B cell (primary cell): ENCODE data around the gene HP1BP3. TPM values are rescaled to one million over a fixed set of nuclear protein-coding genes. Genes with fewer than 3 reads are reported as not detected.
A peak's percentile ranks its signal among the peaks of the same experiment; 100 is the strongest.

Source experiments
- ATAC-seq: fragments of 200-7000 bp; cut with Tn5 transposase; one replicate; pipeline ENCODE4 v1.10.0; 2021; ENCODE audit warnings: low read depth, mild to moderate bottlenecking, moderate number of reproducible peaks, moderate library complexity
- CTCF ChIA-PET: fragments of 350-600 bp; sonication (Branson Sonifier 250); formaldehyde crosslinking; loops from one replicate; lab custom pipeline; 2021; ENCODE audit warnings: antibody characterized with exemption, inconsistent platforms; lab: Charles Lee
- POLR2A ChIA-PET: fragments of 350-600 bp; sonication (Branson Sonifier 250); formaldehyde crosslinking; loops from one replicate; lab custom pipeline; 2021; ENCODE audit warnings: antibody characterized with exemption; lab: Charles Lee
- DNase-seq: peaks from one replicate; pipeline ENCODE4 v3.0.0; 2013
- H2AFZ ChIP-seq: 2 replicates; pipeline ENCODE4 v1.6.1; 2012; ENCODE audit warnings: mild to moderate bottlenecking, low read depth, low read length; ENCODE audit not compliant: insufficient read depth, poor library complexity, severe bottlenecking
- H3K27ac ChIP-seq, 2 donors: 1 replicate in 1 of 2; 2 replicates in 1 of 2; pipeline ENCODE4 v1.5.1; 2012 to 2013; ENCODE audit warnings: low read length in 2 of 2, mild to moderate bottlenecking in 2 of 2, moderate library complexity in 1 of 2
- H3K27me3 ChIP-seq, 4 experiments: fragments of 200-600 bp in 1 of 4; sonication (generic) in 1 of 4; replicated peaks in 1 of 4; 1 replicate in 2 of 4; 2 replicates in 2 of 4; pipeline versions ENCODE4 v1.6.1 to v1.7.0; 2013 to 2016; ENCODE audit warnings: low read length in 3 of 4, mild to moderate bottlenecking in 2 of 4, mixed read lengths in 1 of 4, moderate library complexity in 1 of 4; ENCODE audit not compliant: insufficient read depth in 4 of 4, control insufficient read depth in 3 of 4; ENCODE audit errors: control extremely low read depth in 1 of 4
- H3K36me3 ChIP-seq, 2 experiments: replicated peaks in 1 of 2; 1 replicate in 1 of 2; 2 replicates in 1 of 2; pipeline versions ENCODE4 v1.6.1 to v1.7.1; 2013; ENCODE audit warnings: low read length in 1 of 2; ENCODE audit not compliant: insufficient read depth in 2 of 2, control insufficient read depth in 1 of 2; ENCODE audit errors: control extremely low read depth in 1 of 2, extremely low read depth in 1 of 2
- H3K4me1 ChIP-seq, 2 donors: fragments of 200-600 bp in 1 of 2; sonication (generic) in 1 of 2; 1 replicate in 1 of 2; 2 replicates in 1 of 2; pipeline versions ENCODE4 v1.5.1 to v1.6.1; 2013 to 2017; ENCODE audit warnings: low read length in 2 of 2; ENCODE audit not compliant: control insufficient read depth in 2 of 2, insufficient read depth in 2 of 2
- H3K4me2 ChIP-seq: replicated peaks from 2 replicates; pipeline ENCODE3; 2012; ENCODE audit warnings: mild to moderate bottlenecking, low read depth, low read length; ENCODE audit not compliant: poor library complexity, severe bottlenecking
- H3K4me3 ChIP-seq, 5 experiments: fragments of 200-600 bp in 1 of 5; sonication (generic) in 1 of 5; 1 replicate in 3 of 5; 2 replicates in 2 of 5; pipeline versions ENCODE4 v1.5.1 to v1.7.0; 2011 to 2016; ENCODE audit warnings: low read length in 4 of 5, mild to moderate bottlenecking in 4 of 5, low read depth in 2 of 5, control low read depth in 1 of 5, moderate library complexity in 1 of 5; ENCODE audit not compliant: insufficient read depth in 1 of 5; ENCODE audit errors: control extremely low read depth in 1 of 5, extremely low read depth in 1 of 5
- H3K79me2 ChIP-seq: fragments of 200-600 bp; sonication (generic); one replicate; pipeline ENCODE4 v1.6.0; 2016; ENCODE audit warnings: low read length; ENCODE audit not compliant: control insufficient read depth, insufficient read depth
- H3K9ac ChIP-seq: fragments of 200-600 bp; sonication (generic); 2 replicates; pipeline ENCODE4 v1.6.1; 2017; ENCODE audit warnings: mild to moderate bottlenecking, low read length, moderate library complexity
- H3K9me3 ChIP-seq, 3 donors: one replicate each; pipeline versions ENCODE4 v1.6.1 to v1.7.1; 2013; ENCODE audit warnings: low read length in 2 of 3; ENCODE audit not compliant: control insufficient read depth in 2 of 3, insufficient read depth in 1 of 3; ENCODE audit errors: control extremely low read depth in 1 of 3
- H4K20me1 ChIP-seq: 2 replicates; pipeline ENCODE4 v1.6.0; 2012; ENCODE audit warnings: mild to moderate bottlenecking, low read length; ENCODE audit not compliant: insufficient read depth, control insufficient read depth, poor library complexity, severe bottlenecking
- H3K27ac Mint-ChIP-seq: one replicate; pipeline ENCODE4 v1.8.0; 2021; ENCODE audit warnings: mixed read lengths
- H3K27me3 Mint-ChIP-seq: one replicate; pipeline ENCODE4 v1.8.0; 2021; ENCODE audit warnings: mixed read lengths
- H3K4me1 Mint-ChIP-seq: one replicate; pipeline ENCODE4 v1.8.0; 2021; ENCODE audit warnings: mixed read lengths
- H3K4me3 Mint-ChIP-seq: one replicate; pipeline ENCODE4 v1.8.0; 2021; ENCODE audit warnings: mixed read lengths
- H3K9me3 Mint-ChIP-seq: one replicate; pipeline ENCODE4 v1.8.0; 2022; ENCODE audit warnings: mixed read lengths; ENCODE audit not compliant: insufficient read depth
- CTCF ChIP-seq: fragments of 200-600 bp; IDR thresholded peaks from one replicate; pipeline ENCODE4 v1.8.0; 2022; ENCODE audit warnings: antibody characterized with exemption, mild to moderate bottlenecking
- EZH2 ChIP-seq: IDR thresholded peaks from 2 replicates; pipeline ENCODE4 v1.6.1; 2012; ENCODE audit warnings: borderline replicate concordance, low read depth, mild to moderate bottlenecking, moderate library complexity, low read length; ENCODE audit not compliant: insufficient read depth, poor library complexity, severe bottlenecking
- WGBS: methylation state at CpG from one replicate; pipeline ENCODE4 v1.1.5; 2013; ENCODE audit warnings: missing lambda C conversion rate; ENCODE audit not compliant: insufficient coverage; 5-methylcytosine and 5-hydroxymethylcytosine counted together
- intact Hi-C: fragments of 100-400 bp; cut with micrococcal nuclease; formaldehyde crosslinking; loops from one replicate; pipeline ENCODE4 v1.10.0; 2022
- polyA plus RNA-seq: library from polyadenylated mRNA; depleted of rRNA; stranded (reverse); fragments of >200 nt; gene quantifications from 2 replicates; pipeline ENCODE4 v1.2.3, GENCODE V29; 2012
- total RNA-seq, 2 donors: library from RNA; stranded (reverse); fragments of 120-200 nt in 1 of 2; gene quantifications; 1 replicate in 1 of 2; 2 replicates in 1 of 2; pipeline versions ENCODE4 v1.2.3 to v1.2.4, GENCODE V29; 2013 to 2022

Gene HP1BP3
- total and polyA plus RNA-seq, 2 donors (not counting 1 experiment from before 2014, with no cell fraction given): 147 to 303 TPM

DNA sequence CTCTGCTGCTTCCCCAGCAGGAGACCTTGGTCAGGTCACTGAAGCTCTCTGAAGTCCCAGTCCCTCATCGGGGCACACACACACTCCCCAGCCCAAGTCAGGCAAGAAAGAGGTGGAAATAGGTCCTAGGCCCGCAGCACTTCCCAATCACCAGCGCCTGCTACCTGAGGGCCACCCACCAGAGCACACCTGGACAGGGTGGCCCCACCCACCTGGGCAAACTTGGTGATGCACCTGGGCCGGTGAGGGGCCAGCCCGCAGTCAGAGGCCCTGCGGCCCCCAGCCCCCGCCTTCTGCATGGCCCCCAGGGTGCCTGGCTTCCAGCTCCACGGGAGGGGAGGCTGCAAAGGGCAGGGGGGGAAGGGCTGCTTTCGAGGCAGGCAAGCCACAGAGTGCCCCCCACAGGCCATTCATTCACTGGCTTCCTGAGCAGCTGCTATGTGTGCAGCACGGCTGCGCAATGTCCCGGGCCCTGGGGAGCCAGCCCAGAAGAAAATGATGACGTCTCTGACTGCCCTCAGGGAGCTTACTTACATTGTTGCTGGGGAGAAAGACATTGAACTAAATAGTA is 59.3 kb downstream of the HP1BP3 start:
- H3K9me3 Mint-ChIP-seq: no peaks in the 10 kb centered on the region
- no peak overlapping the region for H3K27ac Mint-ChIP-seq
- H3K27me3 Mint-ChIP-seq: peaks cover 11% of the 10 kb centered on the region
- Histone ChIP-seq H3K79me2 (no peaks in the 10 kb centered on the region), H3K36me3 (no peaks in the 10 kb centered on the region), H3K27ac (no peak overlapping the region), H3K27me3 (peaks cover 0 to 27% (median 13%) of the 10 kb centered on the region in 4 experiments), H3K9ac (no peak overlapping the region), H3K4me2 (no peak overlapping the region), H4K20me1 (no peaks in the 10 kb centered on the region), H2AFZ (no peak overlapping the region), H3K4me3 (no peak overlapping the region), H3K4me1 (peaks cover 16 to 21% of the 10 kb centered on the region in 2 donors), H3K9me3 (peaks cover 0 to 4% (median 0%) of the 10 kb centered on the region in 3 donors)
- H3K4me1 Mint-ChIP-seq: peaks cover 9% of the 10 kb centered on the region
- no peak overlapping the region for H3K4me3 Mint-ChIP-seq
- WGBS: 61% methylated on average over 13 of the region's 13 CpGs
- DNase-seq: peak; percentile 36
- intact Hi-C loops: no loop called here
- TF ChIP-seq EZH2: no peak
- TF ChIP-seq CTCF: no peak
- no peak for ATAC-seq
- CTCF ChIA-PET: no interaction called here
- POLR2A ChIA-PET: no interaction called here

- POLR2A ChIA-PET: no interaction called here
- Histone ChIP-seq H3K4me2 (no peak overlapping the region), H4K20me1 (no peaks in the 10 kb centered on the region), H3K4me1 (peaks cover 9 to 14% of the 10 kb centered on the region in 2 donors), H3K79me2 (no peaks in the 10 kb centered on the region), H3K36me3 (no peaks in the 10 kb centered on the region), H3K27ac (no peak overlapping the region), H3K9me3 (peaks cover 0 to 4% (median 0%) of the 10 kb centered on the region in 3 donors), H3K27me3 (peaks cover 0 to 20% (median 9%) of the 10 kb centered on the region in 4 experiments), H2AFZ (no peak overlapping the region), H3K4me3 (no peak overlapping the region), H3K9ac (no peak overlapping the region)
- H3K9me3 Mint-ChIP-seq: no peaks in the 10 kb centered on the region
- no peak for ATAC-seq
- intact Hi-C loops: no loop called here
- CTCF ChIA-PET: no interaction called here
- peaks cover 8% of the 10 kb centered on the region for H3K27me3 Mint-ChIP-seq
- no peak overlapping the region for H3K4me3 Mint-ChIP-seq
- no peak for TF ChIP-seq EZH2
- TF ChIP-seq CTCF: no peak
- WGBS: 91% methylated on average over 9 of the region's 17 CpGs
- no peak for DNase-seq
- H3K27ac Mint-ChIP-seq: no peak overlapping the region
- peaks cover 7% of the 10 kb centered on the region for H3K4me1 Mint-ChIP-seq
Observed at GRCh38 chr1:20726932-20727745, 60.0 kb downstream of the HP1BP3 start.
